Gastroesophageal sphincter (tissue), 4 donors: Measurements from ENCODE around the gene IHH. TPM values are rescaled to one million over a fixed set of nuclear protein-coding genes. Genes with fewer than 3 reads are reported as not detected.

Experiments
- ATAC-seq: fragments of 150-250 bp; one replicate; pipeline ENCODE4 v1.9.1; 2016; ENCODE audit warnings: mild to moderate bottlenecking, moderate library complexity
- H3K27ac ChIP-seq, 4 donors: fragments of 200-600 bp; sonication (generic) in 3 of 4; 1 replicate in 3 of 4; 2 replicates in 1 of 4; pipeline ENCODE4 v1.5.1; 2016 to 2019
- H3K27me3 ChIP-seq: fragments of 200-600 bp; sonication (generic); one replicate; pipeline ENCODE4 v1.5.1; 2019
- H3K36me3 ChIP-seq, 2 donors: fragments of 200-600 bp; sonication (generic); one replicate each; pipeline ENCODE4 v1.5.1; 2019; ENCODE audit warnings: control low read depth in 1 of 2
- H3K4me1 ChIP-seq, 3 donors: fragments of 200-600 bp; sonication (generic); 1 replicate in 2 of 3; 2 replicates in 1 of 3; pipeline ENCODE4 v1.5.1; 2016 to 2019; ENCODE audit warnings: control low read depth in 2 of 3
- H3K4me3 ChIP-seq, 2 donors: fragments of 200-600 bp; sonication (generic); one replicate each; pipeline ENCODE4 v1.5.1; 2019; ENCODE audit warnings: mild to moderate bottlenecking in 1 of 2, moderate library complexity in 1 of 2
- H3K9me3 ChIP-seq, 3 donors: fragments of 200-600 bp; sonication (generic); one replicate each; pipeline ENCODE4 v1.5.1; 2017 to 2019; ENCODE audit warnings: control low read depth in 2 of 3
- EP300 ChIP-seq: sonication (generic); formaldehyde crosslinking; IDR thresholded peaks from one replicate; pipeline ENCODE4 v1.6.1; 2017; ENCODE audit warnings: antibody characterized with exemption, mild to moderate bottlenecking
- POLR2A ChIP-seq, 2 donors: fragments of 450-650 bp; IDR thresholded peaks; one replicate each; pipeline ENCODE4 v1.6.1; 2017; ENCODE audit warnings: antibody characterized with exemption in 2 of 2, mild to moderate bottlenecking in 2 of 2, moderate library complexity in 1 of 2
- POLR2AphosphoS5 ChIP-seq: sonication (generic); formaldehyde crosslinking; IDR thresholded peaks from one replicate; pipeline ENCODE4 v1.6.1; 2017; ENCODE audit warnings: antibody characterized with exemption
- WGBS, 2 donors: methylation state at CpG; one replicate each; pipeline ENCODE4 v1.1.5; 2018; ENCODE audit warnings: low coverage in 1 of 2; 5-methylcytosine and 5-hydroxymethylcytosine counted together
- total RNA-seq, 4 donors: library from RNA; depleted of rRNA; stranded (reverse); fragments of >200 nt; gene quantifications; one replicate each; pipeline ENCODE4 v1.1.0, GENCODE V29; 2016
- TF ChIP-seq, protein P1 (sequence below), 4 experiments: fragments of 200-600 bp in 2 of 4; fragments of 450-650 bp in 2 of 4; sonication (generic) in 1 of 4; IDR thresholded peaks; one replicate each; pipeline ENCODE4 v1.5.1; 2017 to 2019; ENCODE audit warnings: antibody characterized with exemption in 4 of 4, mild to moderate bottlenecking in 2 of 4, moderate library complexity in 2 of 4

IHH gene
- total RNA-seq, 4 donors from 2014 or later = 0.23 TPM; not detected in 3

DNA sequence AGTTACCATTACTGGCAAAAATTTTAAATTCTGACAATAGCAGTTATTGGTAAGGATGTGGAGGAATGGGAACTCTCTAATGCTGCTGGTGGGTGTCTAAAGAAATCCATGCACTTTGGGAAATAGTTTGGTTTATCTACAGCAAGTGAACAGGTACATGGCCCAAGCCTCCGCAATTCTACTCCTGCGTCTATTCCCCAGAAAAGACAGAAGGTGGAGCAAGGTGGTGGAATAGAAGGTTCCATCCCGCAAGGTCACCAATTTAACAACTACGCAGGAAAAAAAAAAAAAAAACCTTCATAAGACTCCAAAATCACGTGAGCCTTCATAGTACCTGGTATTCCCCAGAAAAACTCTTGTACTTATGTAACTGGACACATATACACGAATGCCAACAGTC, 25.9 kb downstream of the IHH start:
- 36 to 49% methylated on average over 6 of the region's 6 CpGs for WGBS, 2 donors
- no peaks in the 10 kb centered on the region for H3K9me3 ChIP-seq
- H3K27me3 ChIP-seq = peaks cover 79% of the 10 kb centered on the region
- no peak overlapping the region for H3K27ac ChIP-seq
- no peak overlapping the region for H3K4me3 ChIP-seq
- TF ChIP-seq, protein P1, sequence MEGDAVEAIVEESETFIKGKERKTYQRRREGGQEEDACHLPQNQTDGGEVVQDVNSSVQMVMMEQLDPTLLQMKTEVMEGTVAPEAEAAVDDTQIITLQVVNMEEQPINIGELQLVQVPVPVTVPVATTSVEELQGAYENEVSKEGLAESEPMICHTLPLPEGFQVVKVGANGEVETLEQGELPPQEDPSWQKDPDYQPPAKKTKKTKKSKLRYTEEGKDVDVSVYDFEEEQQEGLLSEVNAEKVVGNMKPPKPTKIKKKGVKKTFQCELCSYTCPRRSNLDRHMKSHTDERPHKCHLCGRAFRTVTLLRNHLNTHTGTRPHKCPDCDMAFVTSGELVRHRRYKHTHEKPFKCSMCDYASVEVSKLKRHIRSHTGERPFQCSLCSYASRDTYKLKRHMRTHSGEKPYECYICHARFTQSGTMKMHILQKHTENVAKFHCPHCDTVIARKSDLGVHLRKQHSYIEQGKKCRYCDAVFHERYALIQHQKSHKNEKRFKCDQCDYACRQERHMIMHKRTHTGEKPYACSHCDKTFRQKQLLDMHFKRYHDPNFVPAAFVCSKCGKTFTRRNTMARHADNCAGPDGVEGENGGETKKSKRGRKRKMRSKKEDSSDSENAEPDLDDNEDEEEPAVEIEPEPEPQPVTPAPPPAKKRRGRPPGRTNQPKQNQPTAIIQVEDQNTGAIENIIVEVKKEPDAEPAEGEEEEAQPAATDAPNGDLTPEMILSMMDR (IDR thresholded peaks at IDR 0.05) = no peak
- TF ChIP-seq POLR2A (IDR thresholded peaks at IDR 0.05) (no peak), POLR2AphosphoS5 (no peak), EP300 (no peak)
- no peak for ATAC-seq
- no peaks in the 10 kb centered on the region for H3K36me3 ChIP-seq
- no peaks in the 10 kb centered on the region for H3K4me1 ChIP-seq

DNA sequence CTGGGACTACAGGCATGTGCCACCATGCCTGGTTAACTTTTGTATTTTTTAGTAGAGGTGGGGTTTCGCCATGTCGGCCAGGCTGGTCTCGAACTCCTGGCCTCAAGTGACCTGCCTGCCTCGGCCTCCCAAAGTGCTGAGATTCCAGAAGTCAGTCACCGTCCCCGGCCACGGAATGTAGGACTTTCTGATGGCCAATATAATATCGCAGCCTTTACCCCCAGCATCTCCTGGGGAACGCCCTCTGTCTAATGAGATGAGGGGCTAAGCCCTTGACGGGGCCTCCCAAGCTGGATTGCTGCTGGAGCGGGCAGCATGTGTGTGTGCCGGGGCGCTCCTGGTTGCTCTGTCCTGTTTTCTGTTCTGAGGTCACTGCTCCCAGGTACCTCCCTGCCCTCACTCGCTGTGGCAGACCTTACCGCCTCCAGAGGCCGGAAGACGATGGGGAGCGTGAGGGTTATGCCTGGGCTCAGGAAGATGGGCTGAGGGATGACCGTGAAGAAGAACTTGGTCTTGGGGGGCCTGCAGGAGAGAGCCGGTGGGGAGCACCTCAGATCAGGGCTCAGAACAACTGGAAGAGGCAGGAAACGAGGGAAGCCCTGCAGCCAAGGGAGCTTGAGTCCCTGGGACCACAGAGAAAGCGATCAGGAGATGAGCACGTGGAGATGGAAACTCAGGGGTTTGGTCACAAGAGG, 28.5 kb downstream of the IHH start:
- WGBS, 2 donors = 40 to 71% methylated on average over 1 to 7 of the region's 23 CpGs
- Histone ChIP-seq H3K27ac (no peak overlapping the region), H3K4me3 (no peak overlapping the region), H3K36me3 (no peaks in the 10 kb centered on the region), H3K4me1 (no peaks in the 10 kb centered on the region), H3K9me3 (no peaks in the 10 kb centered on the region), H3K27me3 (peaks cover 77% of the 10 kb centered on the region)
- no peak for TF ChIP-seq POLR2AphosphoS5
- no peak for TF ChIP-seq POLR2A (IDR thresholded peaks at IDR 0.05)
- TF ChIP-seq EP300 = no peak
- TF ChIP-seq, protein P1 (IDR thresholded peaks at IDR 0.05) = no peak
- no peak for ATAC-seq

DNA sequence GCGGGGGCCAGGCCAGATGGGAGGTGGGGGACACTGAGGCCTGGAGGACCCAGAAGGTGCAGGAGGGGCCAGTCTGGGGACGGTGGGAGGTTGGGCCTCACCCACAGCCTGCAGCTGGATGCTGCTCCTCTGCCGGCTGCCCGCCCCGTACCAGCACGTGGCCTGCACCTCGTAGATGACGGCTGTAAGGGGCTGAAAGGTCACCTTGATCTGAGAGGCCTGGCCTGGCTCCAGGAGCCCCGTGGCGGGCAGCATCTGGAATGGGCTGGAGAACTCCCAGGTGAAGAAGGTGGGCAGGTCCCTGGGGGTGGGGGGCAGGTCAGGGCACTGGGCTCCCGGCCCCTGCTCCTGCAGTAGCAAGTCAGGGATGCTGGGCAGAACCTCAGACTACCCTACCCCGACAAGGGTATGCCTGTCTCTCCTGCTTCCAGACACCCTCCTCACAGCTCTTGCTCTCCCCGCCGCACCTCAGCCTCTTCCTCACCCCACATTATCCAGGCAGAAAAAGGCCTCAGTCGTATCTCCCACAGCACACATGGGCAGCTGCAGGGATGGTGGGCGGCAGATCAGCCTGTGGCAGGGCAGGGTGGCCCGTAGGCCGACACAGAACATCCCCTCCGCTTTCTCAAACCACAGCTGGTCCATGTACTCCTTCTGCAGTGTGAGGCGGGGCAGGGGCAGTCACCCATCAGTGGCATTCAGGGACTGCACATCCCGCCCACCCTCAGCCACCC, 29.5 kb downstream of the IHH start:
- no peaks in the 10 kb centered on the region for H3K36me3 ChIP-seq
- H3K9me3 ChIP-seq = no peaks in the 10 kb centered on the region
- WGBS, 2 donors = 73 to 82% methylated on average over 4 to 6 of the region's 21 CpGs
- no peak for ATAC-seq
- H3K27ac ChIP-seq = no peak overlapping the region
- TF ChIP-seq EP300 (no peak), POLR2AphosphoS5 (no peak), POLR2A (IDR thresholded peaks at IDR 0.05) (no peak)
- TF ChIP-seq, protein P1 (IDR thresholded peaks at IDR 0.05) = no peak
- H3K4me3 ChIP-seq = no peak overlapping the region
- H3K27me3 ChIP-seq = peaks cover 68% of the 10 kb centered on the region
- no peaks in the 10 kb centered on the region for H3K4me1 ChIP-seq

DNA sequence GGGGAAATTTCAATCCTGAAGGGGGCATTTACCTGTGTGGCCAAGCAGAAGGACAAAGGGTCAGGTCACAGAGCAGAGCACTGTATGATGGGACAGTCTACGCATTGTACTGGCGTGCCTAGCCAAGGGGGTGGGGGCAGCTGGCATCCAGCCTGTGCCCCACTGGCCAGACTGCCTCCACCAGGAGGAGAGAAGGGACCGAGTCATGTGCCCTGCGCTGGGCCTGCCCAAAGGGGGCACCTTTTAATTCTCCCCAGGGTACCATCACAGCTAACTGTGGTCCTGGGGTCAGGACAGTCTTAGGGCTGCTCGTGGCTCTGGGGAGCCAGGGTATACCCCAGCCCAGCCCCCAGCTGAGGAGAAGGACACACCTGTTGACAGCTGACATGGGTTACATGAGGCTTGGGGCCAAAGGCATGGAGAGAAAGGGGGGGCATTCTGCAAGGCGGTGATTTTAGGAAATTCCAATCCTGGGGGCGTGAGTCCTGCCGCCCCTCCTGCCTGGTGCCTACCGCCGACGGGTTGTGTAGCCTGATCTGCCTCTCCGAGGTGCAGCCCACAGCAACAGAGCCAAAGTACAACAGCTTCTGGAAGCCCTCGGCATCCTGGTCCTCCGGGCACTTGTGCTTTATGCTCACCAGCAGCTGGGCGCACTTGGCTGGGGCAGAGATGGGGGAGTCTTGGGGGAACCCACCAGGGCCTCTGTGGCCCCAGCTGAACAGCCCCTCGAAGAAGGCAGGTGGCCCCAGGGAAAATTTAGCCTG, 30.4 kb downstream of the IHH start:
- WGBS, 2 donors = 100% methylated on average over 1 of the region's 16 CpGs; no CpG with 5 or more reads in 1 of the 2 donors
- H3K4me1 ChIP-seq = no peaks in the 10 kb centered on the region
- TF ChIP-seq POLR2AphosphoS5 (no peak), EP300 (no peak), POLR2A (IDR thresholded peaks at IDR 0.05) (no peak)
- TF ChIP-seq, protein P1 (IDR thresholded peaks at IDR 0.05) = no peak
- H3K36me3 ChIP-seq = no peaks in the 10 kb centered on the region
- peaks cover 62% of the 10 kb centered on the region for H3K27me3 ChIP-seq
- H3K27ac ChIP-seq = no peak overlapping the region
- ATAC-seq = no peak
- H3K4me3 ChIP-seq = no peak overlapping the region
- H3K9me3 ChIP-seq = no peaks in the 10 kb centered on the region
